ENCODE data around the gene RGS5. TPM values are rescaled to one million over a fixed set of nuclear protein-coding genes. Genes with fewer than 3 reads are reported as not detected.

The RGS5 gene
- total and polyA plus RNA-seq, 2 donors (not counting 3 experiments of a cell fraction or from before 2014, with no cell fraction given) = 287 to 770 TPM

DNA sequence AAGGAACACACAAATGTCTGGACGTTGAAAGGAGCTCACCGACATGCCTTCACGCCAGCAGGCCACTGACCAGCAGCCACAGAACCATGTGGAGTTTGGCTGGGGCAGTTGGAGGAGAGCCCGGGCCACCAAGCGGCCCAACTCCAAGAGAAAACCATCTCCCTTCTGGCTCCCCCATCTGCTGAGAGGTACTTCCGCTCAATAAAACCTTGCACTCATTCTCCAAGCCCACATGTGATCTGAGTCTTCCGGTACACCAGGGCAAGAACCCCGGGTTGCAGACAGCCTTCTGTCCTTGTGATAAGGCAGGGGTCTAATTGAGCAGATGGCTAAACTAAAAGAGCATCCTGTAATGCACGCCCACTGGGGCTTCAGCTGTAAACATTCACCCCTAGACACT is 109.1 kb downstream of the RGS5 start:
- intact Hi-C loops (cut with micrococcal nuclease) (no loop called here), dilution Hi-C loops (cut with MboI; ENCODE audit: extremely low pct_ligation_motif_present, low sequenced_read_pairs) (no loop called here)
- no TSS peak for BruUV-seq (replicated peaks)
- Histone ChIP-seq H3K4me2 (ENCODE audit: insufficient read depth, low read length) (no peak overlapping the region), H3K27me3 (ENCODE audit: control insufficient read depth in 2 of 2, insufficient read depth in 2 of 2, low read length in 2 of 2) (no peaks in the 10 kb centered on the region), H3K9ac (replicated peaks; ENCODE audit: extremely low read depth, insufficient read depth, low read length) (no peak overlapping the region), H3K36me3 (ENCODE audit: control insufficient read depth in 2 of 2, extremely low read depth in 1 of 2, insufficient read depth in 2 of 2, low read length in 2 of 2) (no peaks in the 10 kb centered on the region), H3K9me3 (replicated peaks; ENCODE audit: control insufficient read depth, insufficient read depth, low read length) (no peaks in the 10 kb centered on the region), H4K20me1 (replicated peaks; ENCODE audit: control insufficient read depth, extremely low read depth, insufficient read depth, low read length) (no peaks in the 10 kb centered on the region), H3K9me1 (replicated peaks; ENCODE audit: control insufficient read depth, extremely low read depth, insufficient read depth, low read length) (no peaks in the 10 kb centered on the region), H3K79me2 (ENCODE audit: control insufficient read depth, insufficient read depth, low read length) (no peaks in the 10 kb centered on the region), H3K4me3 (replicated peaks in 1 of 3; ENCODE audit: insufficient read depth in 1 of 3, low read depth in 1 of 3, low read length in 3 of 3) (no peak overlapping the region), H3K27ac (ENCODE audit: insufficient read depth, low read depth, low read length) (no peak overlapping the region), H2AFZ (ENCODE audit: low read depth, low read length) (no peak overlapping the region), H3K4me1 (ENCODE audit: control insufficient read depth, extremely low read depth, insufficient read depth, low read length) (no peaks in the 10 kb centered on the region)
- no peak for FAIRE-seq
- POLR2A ChIA-PET = no interaction called here
- DNase-seq (ENCODE audit: low read depth, low spot score) = no peak
- CTCF ChIA-PET = interaction anchor here (0.8 to 1.7 kb wide), 4 partner anchors 8 to 45 kb away, joined by 3 to 5 read pairs (median 4); no protein-coding TSS in a partner anchor
- no peak for TF ChIP-seq GATA2 (IDR thresholded peaks at IDR 0.05; ENCODE audit: insufficient read depth, insufficient read length, low read depth, low read length)
- TF ChIP-seq POLR2AphosphoS5 (IDR thresholded peaks at IDR 0.05; ENCODE audit: insufficient read depth, low read depth, low read length) = no peak
- no peak for TF ChIP-seq EZH2 (IDR thresholded peaks at IDR 0.05; ENCODE audit: borderline replicate concordance, low read depth, low read length, severe bottlenecking)
- TF ChIP-seq POLR2A (IDR thresholded peaks at IDR 0.05; ENCODE audit: low read depth, low read length) = no peak
- no peak for TF ChIP-seq JUN (IDR thresholded peaks at IDR 0.05; ENCODE audit: borderline replicate concordance, insufficient read depth, insufficient read length, low read depth)
- TF ChIP-seq, protein P1, sequence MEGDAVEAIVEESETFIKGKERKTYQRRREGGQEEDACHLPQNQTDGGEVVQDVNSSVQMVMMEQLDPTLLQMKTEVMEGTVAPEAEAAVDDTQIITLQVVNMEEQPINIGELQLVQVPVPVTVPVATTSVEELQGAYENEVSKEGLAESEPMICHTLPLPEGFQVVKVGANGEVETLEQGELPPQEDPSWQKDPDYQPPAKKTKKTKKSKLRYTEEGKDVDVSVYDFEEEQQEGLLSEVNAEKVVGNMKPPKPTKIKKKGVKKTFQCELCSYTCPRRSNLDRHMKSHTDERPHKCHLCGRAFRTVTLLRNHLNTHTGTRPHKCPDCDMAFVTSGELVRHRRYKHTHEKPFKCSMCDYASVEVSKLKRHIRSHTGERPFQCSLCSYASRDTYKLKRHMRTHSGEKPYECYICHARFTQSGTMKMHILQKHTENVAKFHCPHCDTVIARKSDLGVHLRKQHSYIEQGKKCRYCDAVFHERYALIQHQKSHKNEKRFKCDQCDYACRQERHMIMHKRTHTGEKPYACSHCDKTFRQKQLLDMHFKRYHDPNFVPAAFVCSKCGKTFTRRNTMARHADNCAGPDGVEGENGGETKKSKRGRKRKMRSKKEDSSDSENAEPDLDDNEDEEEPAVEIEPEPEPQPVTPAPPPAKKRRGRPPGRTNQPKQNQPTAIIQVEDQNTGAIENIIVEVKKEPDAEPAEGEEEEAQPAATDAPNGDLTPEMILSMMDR (IDR thresholded peaks at IDR 0.05; ENCODE audit: extremely low read depth in 1 of 2, insufficient read depth in 1 of 2, low read depth in 1 of 2, low read length in 2 of 2) = no peak
- TF ChIP-seq, protein P2, sequence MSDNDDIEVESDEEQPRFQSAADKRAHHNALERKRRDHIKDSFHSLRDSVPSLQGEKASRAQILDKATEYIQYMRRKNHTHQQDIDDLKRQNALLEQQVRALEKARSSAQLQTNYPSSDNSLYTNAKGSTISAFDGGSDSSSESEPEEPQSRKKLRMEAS (IDR thresholded peaks at IDR 0.05; ENCODE audit: insufficient read depth, insufficient read length) = no peak
- no peak for TF ChIP-seq MYC (IDR thresholded peaks at IDR 0.05; ENCODE audit: low read depth, low read length)
- TF ChIP-seq FOS (IDR thresholded peaks at IDR 0.05; ENCODE audit: borderline replicate concordance, insufficient read depth, low read length) = no peak
